Prostate gland (tissue), 2 donors: ENCODE data around the gene DLG3. TPM values are rescaled to one million over a fixed set of nuclear protein-coding genes. Genes with fewer than 3 reads are reported as not detected.
A peak's percentile ranks its signal among the peaks of the same experiment; 100 is the strongest.

Experiments
- DNase-seq: peaks from one replicate; pipeline ENCODE4 v3.0.0-alpha.2; 2019; ENCODE audit warnings: low spot score
- H3K27ac ChIP-seq, 2 donors: fragments of 200-600 bp; sonication (generic); 2 replicates each; pipeline ENCODE4 v1.5.1; 2017 to 2019
- H3K27me3 ChIP-seq: fragments of 200-600 bp; sonication (generic); replicated peaks from 2 replicates; pipeline ENCODE4 v1.5.1; 2019; ENCODE audit not compliant: insufficient read depth
- H3K36me3 ChIP-seq, 2 donors: fragments of 200-600 bp; sonication (generic); 1 replicate in 1 of 2; 2 replicates in 1 of 2; pipeline versions ENCODE4 v1.5.1 to v1.8.1; 2017 to 2019
- H3K4me1 ChIP-seq: fragments of 200-600 bp; sonication (generic); replicated peaks from 2 replicates; pipeline ENCODE4 v1.5.1; 2019
- H3K4me3 ChIP-seq, 2 donors: fragments of 200-600 bp; sonication (generic); 2 replicates each; pipeline ENCODE4 v1.5.1; 2017 to 2019
- H3K9me3 ChIP-seq: fragments of 200-600 bp; sonication (generic); 2 replicates; pipeline ENCODE4 v1.5.1; 2017
- POLR2A ChIP-seq: fragments of 450-650 bp; IDR thresholded peaks from one replicate; pipeline ENCODE4 v1.6.1; 2016; ENCODE audit warnings: antibody characterized with exemption, mild to moderate bottlenecking
- POLR2AphosphoS5 ChIP-seq: sonication (generic); formaldehyde crosslinking; IDR thresholded peaks from one replicate; pipeline ENCODE4 v1.6.1; 2017; ENCODE audit warnings: antibody characterized with exemption
- WGBS: methylation state at CpG from one replicate; pipeline ENCODE4 v1.1.5; 2018; 5-methylcytosine and 5-hydroxymethylcytosine counted together
- intact Hi-C: fragments of 100-400 bp; cut with DNase I; formaldehyde crosslinking; loops from one replicate; pipeline ENCODE4 v1.14.2; 2022
- total RNA-seq, 2 donors: library from RNA; depleted of rRNA; stranded (reverse); fragments of >200 nt; gene quantifications; one replicate each; pipeline ENCODE4 v1.1.0, GENCODE V29; 2016
- TF ChIP-seq, protein P1 (sequence below), 4 experiments: fragments of 200-600 bp in 2 of 4; fragments of 450-650 bp in 2 of 4; sonication (generic) in 2 of 4; IDR thresholded peaks; 1 replicate in 3 of 4; 2 replicates in 1 of 4; pipeline ENCODE4 v1.5.1; 2016 to 2019; ENCODE audit warnings: antibody characterized with exemption in 4 of 4, mild to moderate bottlenecking in 2 of 4, moderate library complexity in 2 of 4

The DLG3 gene
- total RNA-seq, 2 donors from 2014 or later, result 11.9 to 29.1 TPM

DNA sequence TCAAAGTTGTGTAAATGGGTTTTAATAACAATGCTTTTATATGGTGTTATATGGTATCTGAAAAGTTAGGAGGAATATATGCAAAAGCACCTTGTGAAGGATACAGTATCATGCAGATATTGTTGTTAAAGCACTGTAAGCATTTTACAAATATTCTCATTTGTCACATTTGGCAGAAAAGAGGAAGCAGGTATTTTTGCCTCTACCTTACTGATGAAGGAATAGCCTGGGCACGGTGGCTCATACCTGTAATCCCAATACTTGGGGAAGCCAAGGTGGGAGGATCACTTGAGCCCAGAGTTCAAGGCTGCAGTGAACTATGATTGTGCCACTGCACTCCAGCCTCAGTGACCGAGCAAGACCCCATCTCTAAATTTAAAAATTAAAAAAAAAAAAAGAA, 33.7 kb upstream of the DLG3 start:
- Histone ChIP-seq H3K4me3 (no peak overlapping the region), H3K9me3 (no peaks in the 10 kb centered on the region), H3K36me3 (no peaks in the 10 kb centered on the region), H3K27ac (no peak overlapping the region), H3K27me3 (no peaks in the 10 kb centered on the region), H3K4me1 (no peaks in the 10 kb centered on the region)
- no peak for TF ChIP-seq POLR2AphosphoS5
- TF ChIP-seq POLR2A, result no peak
- 97% methylated on average over 2 of the region's 2 CpGs for WGBS
- DNase-seq, result no peak
- intact Hi-C loops, result no loop called here

DNA sequence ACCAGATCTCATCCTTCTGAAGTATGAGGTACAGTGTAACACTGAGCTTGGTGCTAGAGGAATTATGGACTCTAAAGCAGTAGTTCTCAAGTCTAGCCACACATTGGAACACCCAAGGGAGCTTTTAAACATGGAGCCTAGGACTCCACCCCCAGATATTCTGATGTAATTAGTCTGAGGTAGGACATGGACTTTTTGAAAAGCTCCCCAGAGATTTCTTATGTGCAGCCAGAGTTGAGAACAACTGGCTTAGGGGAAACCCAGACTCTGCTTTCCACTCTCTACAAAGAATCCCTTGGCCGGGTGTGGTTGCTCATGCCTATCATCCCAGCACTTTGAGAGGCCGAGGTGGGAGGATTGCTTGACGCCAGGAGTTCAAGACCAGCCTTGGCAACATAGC, 33.2 kb upstream of the DLG3 start:
- no peak overlapping the region for H3K4me3 ChIP-seq
- H3K4me1 ChIP-seq, result no peaks in the 10 kb centered on the region
- 100% methylated on average over 3 of the region's 3 CpGs for WGBS
- no peaks in the 10 kb centered on the region for H3K36me3 ChIP-seq
- H3K27me3 ChIP-seq, result no peaks in the 10 kb centered on the region
- TF ChIP-seq, protein P1, sequence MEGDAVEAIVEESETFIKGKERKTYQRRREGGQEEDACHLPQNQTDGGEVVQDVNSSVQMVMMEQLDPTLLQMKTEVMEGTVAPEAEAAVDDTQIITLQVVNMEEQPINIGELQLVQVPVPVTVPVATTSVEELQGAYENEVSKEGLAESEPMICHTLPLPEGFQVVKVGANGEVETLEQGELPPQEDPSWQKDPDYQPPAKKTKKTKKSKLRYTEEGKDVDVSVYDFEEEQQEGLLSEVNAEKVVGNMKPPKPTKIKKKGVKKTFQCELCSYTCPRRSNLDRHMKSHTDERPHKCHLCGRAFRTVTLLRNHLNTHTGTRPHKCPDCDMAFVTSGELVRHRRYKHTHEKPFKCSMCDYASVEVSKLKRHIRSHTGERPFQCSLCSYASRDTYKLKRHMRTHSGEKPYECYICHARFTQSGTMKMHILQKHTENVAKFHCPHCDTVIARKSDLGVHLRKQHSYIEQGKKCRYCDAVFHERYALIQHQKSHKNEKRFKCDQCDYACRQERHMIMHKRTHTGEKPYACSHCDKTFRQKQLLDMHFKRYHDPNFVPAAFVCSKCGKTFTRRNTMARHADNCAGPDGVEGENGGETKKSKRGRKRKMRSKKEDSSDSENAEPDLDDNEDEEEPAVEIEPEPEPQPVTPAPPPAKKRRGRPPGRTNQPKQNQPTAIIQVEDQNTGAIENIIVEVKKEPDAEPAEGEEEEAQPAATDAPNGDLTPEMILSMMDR (IDR thresholded peaks at IDR 0.05), result no peak
- no peak for TF ChIP-seq POLR2A
- no peak for TF ChIP-seq POLR2AphosphoS5
- intact Hi-C loops, result no loop called here
- no peak for DNase-seq
- no peaks in the 10 kb centered on the region for H3K9me3 ChIP-seq
- no peak overlapping the region for H3K27ac ChIP-seq

DNA sequence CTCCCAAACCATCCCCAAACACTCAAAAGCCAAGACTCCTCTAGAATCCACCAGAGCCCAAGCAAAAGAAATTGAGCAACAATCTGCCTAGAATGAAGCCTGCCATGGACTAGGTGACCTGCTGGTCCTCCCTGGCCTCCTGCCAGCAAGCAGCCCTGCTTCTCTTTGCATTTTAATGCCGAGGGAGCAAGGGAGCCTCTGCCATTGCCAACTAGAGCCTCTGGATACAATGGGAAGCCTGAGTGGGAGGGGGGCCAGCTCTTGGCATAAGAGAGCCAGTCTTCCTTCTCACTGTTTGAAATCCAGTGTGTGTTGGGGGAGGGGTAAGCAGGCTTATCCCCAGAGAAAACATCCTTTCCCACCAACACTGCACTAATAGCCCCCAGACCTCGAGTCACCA, 23.0 kb upstream of the DLG3 start:
- Histone ChIP-seq H3K4me1 (no peaks in the 10 kb centered on the region), H3K4me3 (no peak overlapping the region), H3K36me3 (no peaks in the 10 kb centered on the region), H3K27ac (no peak overlapping the region), H3K27me3 (no peaks in the 10 kb centered on the region), H3K9me3 (no peaks in the 10 kb centered on the region)
- intact Hi-C loops, result no loop called here
- TF ChIP-seq POLR2A (no peak), POLR2AphosphoS5 (no peak)
- TF ChIP-seq, protein P1 (IDR thresholded peaks at IDR 0.05), result no peak
- 29% methylated on average over 1 of the region's 2 CpGs for WGBS
- DNase-seq, result no peak

DNA sequence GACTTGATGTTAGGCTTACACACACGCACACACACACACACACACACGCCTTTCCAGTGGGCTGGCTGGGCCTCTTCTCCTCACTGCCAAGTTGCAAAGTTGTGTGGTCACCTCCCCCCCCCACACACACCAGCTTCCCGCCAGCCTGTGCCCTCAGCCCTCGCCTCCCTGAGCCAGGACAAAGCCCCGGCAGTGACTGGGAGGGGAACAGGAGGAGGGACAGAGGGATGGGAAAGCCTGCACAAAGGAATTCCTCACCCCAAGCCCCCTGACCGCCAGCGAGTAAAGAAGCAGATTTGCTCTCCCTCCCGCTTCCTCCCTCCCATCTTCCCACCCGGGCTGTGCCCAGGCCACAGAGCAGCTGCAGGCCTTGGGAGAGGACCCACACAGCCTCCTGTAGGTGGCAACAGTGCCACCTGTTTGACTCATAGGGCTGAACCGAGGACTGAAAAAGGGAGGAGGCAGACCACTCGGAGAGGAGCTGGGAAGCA, 21.7 kb upstream of the DLG3 start, which contains the start of gene GDPD2:
Gene GDPD2, plus strand, starts transcription at position 464 of the 491 bp plus-strand sequence. CDS start 1,671 bp downstream, outside the sequence.
- no peak for TF ChIP-seq POLR2AphosphoS5
- TF ChIP-seq POLR2A, result no peak
- TF ChIP-seq, protein P1 (IDR thresholded peaks at IDR 0.05), result peak in 1 of 4 experiments; percentile 36
- no peaks in the 10 kb centered on the region for H3K27me3 ChIP-seq
- H3K4me3 ChIP-seq, result no peak within 1 kb of the TSS
- no peaks in the 10 kb centered on the region for H3K36me3 ChIP-seq
- intact Hi-C loops, result no loop called here
- no peak within 1 kb of the TSS for H3K27ac ChIP-seq
- H3K4me1 ChIP-seq, result no peaks in the 10 kb centered on the region
- DNase-seq, result no peak
- WGBS, result 13% methylated on average over 5 of the region's 11 CpGs
- no peaks in the 10 kb centered on the region for H3K9me3 ChIP-seq

DNA sequence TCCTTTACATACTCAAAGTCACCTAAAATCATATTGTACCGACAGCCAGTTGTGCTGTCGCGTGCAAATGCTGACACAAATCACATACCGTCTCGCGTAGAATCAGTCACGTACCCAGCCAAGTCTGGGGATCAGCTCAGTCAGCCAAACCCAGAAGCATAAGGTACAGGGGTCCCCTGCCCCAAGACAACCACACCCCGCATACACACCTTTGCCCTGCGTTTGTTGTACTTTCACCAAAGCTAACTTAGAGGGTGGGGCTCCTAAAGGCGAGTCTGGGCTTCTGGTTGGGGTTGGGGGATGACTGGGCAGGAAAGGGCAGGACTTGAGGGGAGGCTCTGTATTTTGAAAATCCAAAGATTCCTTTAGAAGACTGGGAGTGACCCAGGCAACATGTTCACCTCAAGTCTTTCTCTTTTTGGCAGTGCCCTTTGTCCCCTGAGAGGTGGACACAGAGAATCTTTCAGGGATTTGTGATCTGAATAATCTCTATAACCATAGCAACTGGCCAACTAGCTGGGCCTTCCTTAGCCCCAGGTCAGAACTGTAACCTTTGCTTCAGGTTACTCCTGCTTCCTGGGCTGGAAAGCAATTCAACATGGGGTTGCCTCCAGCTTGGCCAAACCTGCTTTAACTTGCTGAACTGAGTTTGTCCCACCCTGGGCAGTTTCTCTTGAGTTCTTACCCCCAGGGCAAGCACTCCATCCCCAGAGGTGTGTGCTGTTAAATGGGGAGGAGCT, 20.5 kb upstream of the DLG3 start:
- TF ChIP-seq POLR2A (no peak), POLR2AphosphoS5 (no peak)
- TF ChIP-seq, protein P1 (IDR thresholded peaks at IDR 0.05), result no peak
- Histone ChIP-seq H3K4me1 (no peaks in the 10 kb centered on the region), H3K27ac (no peak overlapping the region), H3K36me3 (no peaks in the 10 kb centered on the region), H3K4me3 (no peak overlapping the region), H3K9me3 (no peaks in the 10 kb centered on the region), H3K27me3 (no peaks in the 10 kb centered on the region)
- no peak for DNase-seq
- 91% methylated on average over 10 of the region's 10 CpGs for WGBS
- intact Hi-C loops, result no loop called here
